ENCODE measurements around the gene TMEM132C.

GRCh38 chr12:128365032-128365431 lies 98.1 kb downstream of the TMEM132C start:
- TF ChIP-seq CTCF (IDR thresholded peaks at IDR 0.05): no peak
- no peak for TF ChIP-seq EZH2 (IDR thresholded peaks at IDR 0.05)
- TF ChIP-seq EZH2phosphoT487 (IDR thresholded peaks at IDR 0.05): no peak
